ENCODE data around the gene DDC. TPM values are rescaled to one million over a fixed set of nuclear protein-coding genes. Genes with fewer than 3 reads are reported as not detected.

Gene DDC
- total and polyA plus RNA-seq, 2 donors (not counting 3 experiments of a cell fraction or from before 2014, with no cell fraction given) = not detected

DNA sequence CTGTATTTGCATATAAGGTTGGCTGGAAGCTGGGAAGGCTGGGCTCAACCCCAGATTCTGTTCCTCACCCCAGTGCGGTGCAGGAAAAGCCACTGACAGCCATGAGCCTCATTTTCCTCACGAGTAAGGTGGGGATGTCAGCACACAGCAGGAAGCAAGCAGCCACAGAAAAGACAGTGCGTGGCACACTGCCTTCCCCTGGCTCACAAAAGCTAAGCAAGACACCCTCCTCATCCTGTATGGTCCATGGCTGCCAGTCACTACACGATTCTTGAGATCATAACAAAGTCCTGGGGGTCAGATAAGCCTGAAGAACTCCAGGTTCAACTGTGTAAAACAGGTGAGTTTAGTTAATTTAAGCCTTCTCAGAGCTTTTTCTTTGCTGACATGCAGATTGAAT, 28.9 kb upstream of the DDC start:
- intact Hi-C loops (cut with micrococcal nuclease) = no loop called here
- DNase-seq (ENCODE audit: low read depth, low spot score) = no peak
- H3K4me2 ChIP-seq (ENCODE audit: insufficient read depth, low read length) = no peak overlapping the region
- H4K20me1 ChIP-seq (replicated peaks; ENCODE audit: control insufficient read depth, extremely low read depth, insufficient read depth, low read length) = no peaks in the 10 kb centered on the region
- TF ChIP-seq JUN (IDR thresholded peaks at IDR 0.05; ENCODE audit: borderline replicate concordance, insufficient read depth, insufficient read length, low read depth) = no peak
- no peak for TF ChIP-seq FOS (IDR thresholded peaks at IDR 0.05; ENCODE audit: borderline replicate concordance, insufficient read depth, low read length)
- TF ChIP-seq POLR2AphosphoS5 (IDR thresholded peaks at IDR 0.05; ENCODE audit: insufficient read depth, low read depth, low read length) = no peak
- no peak for TF ChIP-seq MAX (IDR thresholded peaks at IDR 0.05; ENCODE audit: insufficient read depth, insufficient read length)
- TF ChIP-seq EZH2 (IDR thresholded peaks at IDR 0.05; ENCODE audit: borderline replicate concordance, low read depth, low read length, severe bottlenecking) = no peak
- TF ChIP-seq, protein P1, sequence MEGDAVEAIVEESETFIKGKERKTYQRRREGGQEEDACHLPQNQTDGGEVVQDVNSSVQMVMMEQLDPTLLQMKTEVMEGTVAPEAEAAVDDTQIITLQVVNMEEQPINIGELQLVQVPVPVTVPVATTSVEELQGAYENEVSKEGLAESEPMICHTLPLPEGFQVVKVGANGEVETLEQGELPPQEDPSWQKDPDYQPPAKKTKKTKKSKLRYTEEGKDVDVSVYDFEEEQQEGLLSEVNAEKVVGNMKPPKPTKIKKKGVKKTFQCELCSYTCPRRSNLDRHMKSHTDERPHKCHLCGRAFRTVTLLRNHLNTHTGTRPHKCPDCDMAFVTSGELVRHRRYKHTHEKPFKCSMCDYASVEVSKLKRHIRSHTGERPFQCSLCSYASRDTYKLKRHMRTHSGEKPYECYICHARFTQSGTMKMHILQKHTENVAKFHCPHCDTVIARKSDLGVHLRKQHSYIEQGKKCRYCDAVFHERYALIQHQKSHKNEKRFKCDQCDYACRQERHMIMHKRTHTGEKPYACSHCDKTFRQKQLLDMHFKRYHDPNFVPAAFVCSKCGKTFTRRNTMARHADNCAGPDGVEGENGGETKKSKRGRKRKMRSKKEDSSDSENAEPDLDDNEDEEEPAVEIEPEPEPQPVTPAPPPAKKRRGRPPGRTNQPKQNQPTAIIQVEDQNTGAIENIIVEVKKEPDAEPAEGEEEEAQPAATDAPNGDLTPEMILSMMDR (IDR thresholded peaks at IDR 0.05; ENCODE audit: extremely low read depth in 1 of 2, insufficient read depth in 1 of 2, low read depth in 1 of 2, low read length in 2 of 2) = no peak
- FAIRE-seq = no peak
- no peak overlapping the region for H3K4me3 ChIP-seq (replicated peaks in 1 of 3; ENCODE audit: insufficient read depth in 1 of 3, low read depth in 1 of 3, low read length in 3 of 3)
- H2AFZ ChIP-seq (ENCODE audit: low read depth, low read length) = no peak overlapping the region
- no peaks in the 10 kb centered on the region for H3K9me3 ChIP-seq (replicated peaks; ENCODE audit: control insufficient read depth, insufficient read depth, low read length)
- H3K36me3 ChIP-seq (ENCODE audit: control insufficient read depth in 2 of 2, extremely low read depth in 1 of 2, insufficient read depth in 2 of 2, low read length in 2 of 2) = peaks cover 20 to 46% of the 10 kb centered on the region in 2 experiments
- no peaks in the 10 kb centered on the region for H3K79me2 ChIP-seq (ENCODE audit: control insufficient read depth, insufficient read depth, low read length)
- no peaks in the 10 kb centered on the region for H3K9me1 ChIP-seq (replicated peaks; ENCODE audit: control insufficient read depth, extremely low read depth, insufficient read depth, low read length)
- POLR2A ChIA-PET = no interaction called here
- H3K4me1 ChIP-seq (ENCODE audit: control insufficient read depth, extremely low read depth, insufficient read depth, low read length) = peaks cover 3% of the 10 kb centered on the region
- CTCF ChIA-PET = interaction anchor here (1.0 to 3.0 kb wide), 2 partner anchors 39 to 126 kb away, joined by 4 to 15 read pairs; no protein-coding TSS in a partner anchor
- no peak overlapping the region for H3K9ac ChIP-seq (replicated peaks; ENCODE audit: extremely low read depth, insufficient read depth, low read length)
- no TSS peak for BruUV-seq (replicated peaks)
- no peaks in the 10 kb centered on the region for H3K27me3 ChIP-seq (ENCODE audit: control insufficient read depth in 2 of 2, insufficient read depth in 2 of 2, low read length in 2 of 2)
- H3K27ac ChIP-seq (ENCODE audit: insufficient read depth, low read depth, low read length) = no peak overlapping the region
- dilution Hi-C loops (cut with MboI; ENCODE audit: extremely low pct_ligation_motif_present, low sequenced_read_pairs) = no loop called here
